Measurements from ENCODE around the gene MYADML2. TPM values are rescaled to one million over a fixed set of nuclear protein-coding genes. Genes with fewer than 3 reads are reported as not detected.

MYADML2 gene, protein sequence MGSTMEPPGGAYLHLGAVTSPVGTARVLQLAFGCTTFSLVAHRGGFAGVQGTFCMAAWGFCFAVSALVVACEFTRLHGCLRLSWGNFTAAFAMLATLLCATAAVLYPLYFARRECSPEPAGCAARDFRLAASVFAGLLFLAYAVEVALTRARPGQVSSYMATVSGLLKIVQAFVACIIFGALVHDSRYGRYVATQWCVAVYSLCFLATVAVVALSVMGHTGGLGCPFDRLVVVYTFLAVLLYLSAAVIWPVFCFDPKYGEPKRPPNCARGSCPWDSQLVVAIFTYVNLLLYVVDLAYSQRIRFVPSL
- not detected for total RNA-seq
- not detected for polyA plus RNA-seq (2013, experiment 1 of 2)
- not detected for polyA plus RNA-seq (2013, experiment 2 of 2)
- long read RNA-seq, experiment 1: 0 reads
- long read RNA-seq, experiment 2: 0 reads
- long read RNA-seq, experiment 3: 0 reads
- long read RNA-seq, experiment 4: 0 reads

DNA sequence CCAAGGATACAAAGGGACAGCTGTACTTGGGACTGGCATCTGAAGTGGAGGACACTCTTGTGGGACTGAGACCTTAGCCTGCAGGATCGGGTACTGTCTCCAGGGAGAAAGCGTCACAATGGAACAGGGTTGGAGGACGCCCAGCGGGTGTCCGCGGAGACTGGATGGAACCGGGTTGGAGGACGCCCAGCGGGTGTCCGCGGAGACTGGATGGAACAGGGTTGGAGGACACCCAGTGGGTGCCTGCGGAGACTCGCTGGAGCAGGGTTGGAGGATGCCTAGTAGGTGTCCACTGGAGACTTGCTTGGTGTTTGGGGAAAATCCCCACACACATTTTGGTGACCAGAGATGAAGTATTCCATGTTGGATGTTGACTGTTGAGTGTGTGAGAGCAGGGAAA is at the start of gene MYADML2:
Gene MYADML2 (minus strand): TSS at position 45 of the 400 bp plus-strand sequence. CDS start 5,492 bp downstream, outside the sequence.
- no peaks in the 10 kb centered on the region for H3K36me3 Mint-ChIP-seq (ENCODE audit: low read depth)
- H3K36me3 ChIP-seq (ENCODE audit: control insufficient read depth, insufficient read depth, low read length): no peaks in the 10 kb centered on the region
- H3K9me3 ChIP-seq (ENCODE audit: control insufficient read depth, low read length): no peaks in the 10 kb centered on the region
- TF ChIP-seq, protein P1, sequence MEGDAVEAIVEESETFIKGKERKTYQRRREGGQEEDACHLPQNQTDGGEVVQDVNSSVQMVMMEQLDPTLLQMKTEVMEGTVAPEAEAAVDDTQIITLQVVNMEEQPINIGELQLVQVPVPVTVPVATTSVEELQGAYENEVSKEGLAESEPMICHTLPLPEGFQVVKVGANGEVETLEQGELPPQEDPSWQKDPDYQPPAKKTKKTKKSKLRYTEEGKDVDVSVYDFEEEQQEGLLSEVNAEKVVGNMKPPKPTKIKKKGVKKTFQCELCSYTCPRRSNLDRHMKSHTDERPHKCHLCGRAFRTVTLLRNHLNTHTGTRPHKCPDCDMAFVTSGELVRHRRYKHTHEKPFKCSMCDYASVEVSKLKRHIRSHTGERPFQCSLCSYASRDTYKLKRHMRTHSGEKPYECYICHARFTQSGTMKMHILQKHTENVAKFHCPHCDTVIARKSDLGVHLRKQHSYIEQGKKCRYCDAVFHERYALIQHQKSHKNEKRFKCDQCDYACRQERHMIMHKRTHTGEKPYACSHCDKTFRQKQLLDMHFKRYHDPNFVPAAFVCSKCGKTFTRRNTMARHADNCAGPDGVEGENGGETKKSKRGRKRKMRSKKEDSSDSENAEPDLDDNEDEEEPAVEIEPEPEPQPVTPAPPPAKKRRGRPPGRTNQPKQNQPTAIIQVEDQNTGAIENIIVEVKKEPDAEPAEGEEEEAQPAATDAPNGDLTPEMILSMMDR (conservative IDR thresholded peaks at IDR 0.05): no peak
- no peaks in the 10 kb centered on the region for H3K27me3 ChIP-seq (ENCODE audit: control insufficient read depth, insufficient read depth, low read length, poor library complexity, severe bottlenecking)
- DNase-seq: no peak
- H3K27me3 Mint-ChIP-seq (ENCODE audit: insufficient read depth): peaks cover 21% of the 10 kb centered on the region
- no peak within 1 kb of the TSS for H3K27ac ChIP-seq (ENCODE audit: low read depth, low read length)
- no peak within 1 kb of the TSS for H3K27ac Mint-ChIP-seq
- no peaks in the 10 kb centered on the region for H3K9me3 Mint-ChIP-seq
- 90 to 95% methylated on average over 8 to 13 of the region's 13 CpGs for WGBS, 2 experiments (ENCODE audit: insufficient coverage in 1 of 2, insufficient read length in 1 of 2)
- no peak within 1 kb of the TSS for H3K9ac ChIP-seq (ENCODE audit: extremely low read depth, low read length, poor library complexity, severe bottlenecking)
- no peak within 1 kb of the TSS for H3K4me3 Mint-ChIP-seq
- H3K4me1 ChIP-seq (ENCODE audit: control insufficient read depth, insufficient read depth, low read length): no peaks in the 10 kb centered on the region
- no peaks in the 10 kb centered on the region for H3K4me1 Mint-ChIP-seq
- H3K4me3 ChIP-seq (ENCODE audit: low read length): no peak within 1 kb of the TSS

DNA sequence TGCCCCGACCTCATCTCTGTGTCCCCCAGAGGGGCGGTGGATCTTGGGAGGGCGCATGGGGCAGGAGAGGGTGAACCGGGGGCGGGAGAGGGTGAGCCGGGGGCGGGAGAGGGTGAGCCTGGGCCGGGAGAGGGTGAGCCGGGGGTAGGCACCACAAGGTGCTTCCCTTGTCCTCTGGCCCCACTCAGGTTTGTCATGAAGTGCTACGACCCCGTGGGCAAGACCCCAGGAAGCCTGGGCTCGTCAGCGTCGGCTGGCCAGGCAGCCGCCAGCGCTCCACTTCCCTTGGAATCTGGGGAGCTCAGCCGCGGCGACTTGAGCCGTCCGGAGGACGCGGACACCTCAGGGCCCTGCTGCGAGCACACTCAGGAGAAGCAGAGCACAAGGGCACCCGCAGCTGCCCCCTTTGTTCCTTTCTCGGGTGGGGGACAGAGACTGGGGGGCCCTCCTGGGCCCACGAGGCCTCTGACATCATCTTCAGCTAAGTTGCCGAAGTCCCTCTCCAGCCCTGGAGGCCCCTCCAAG is 49.3 kb upstream of the MYADML2 start:
- Histone ChIP-seq H3K9me3 (ENCODE audit: control insufficient read depth, low read length) (no peaks in the 10 kb centered on the region), H3K9ac (ENCODE audit: extremely low read depth, low read length, poor library complexity, severe bottlenecking) (no peak overlapping the region), H3K4me1 (ENCODE audit: control insufficient read depth, insufficient read depth, low read length) (no peaks in the 10 kb centered on the region), H3K4me3 (ENCODE audit: low read length) (no peak overlapping the region), H3K27ac (ENCODE audit: low read depth, low read length) (no peak overlapping the region), H3K27me3 (ENCODE audit: control insufficient read depth, insufficient read depth, low read length, poor library complexity, severe bottlenecking) (no peaks in the 10 kb centered on the region), H3K36me3 (ENCODE audit: control insufficient read depth, insufficient read depth, low read length) (no peaks in the 10 kb centered on the region)
- DNase-seq: no peak
- WGBS, 2 experiments (ENCODE audit: insufficient coverage in 1 of 2, insufficient read length in 1 of 2): 96 to 98% methylated on average over 24 to 28 of the region's 28 CpGs
- no peaks in the 10 kb centered on the region for H3K9me3 Mint-ChIP-seq
- no peak overlapping the region for H3K4me3 Mint-ChIP-seq
- peaks cover 12% of the 10 kb centered on the region for H3K36me3 Mint-ChIP-seq (ENCODE audit: low read depth)
- H3K4me1 Mint-ChIP-seq: no peaks in the 10 kb centered on the region
- TF ChIP-seq, protein P1 (conservative IDR thresholded peaks at IDR 0.05): no peak
- H3K27me3 Mint-ChIP-seq (ENCODE audit: insufficient read depth): no peaks in the 10 kb centered on the region
- H3K27ac Mint-ChIP-seq: peak overlapping the region; percentile 64

DNA sequence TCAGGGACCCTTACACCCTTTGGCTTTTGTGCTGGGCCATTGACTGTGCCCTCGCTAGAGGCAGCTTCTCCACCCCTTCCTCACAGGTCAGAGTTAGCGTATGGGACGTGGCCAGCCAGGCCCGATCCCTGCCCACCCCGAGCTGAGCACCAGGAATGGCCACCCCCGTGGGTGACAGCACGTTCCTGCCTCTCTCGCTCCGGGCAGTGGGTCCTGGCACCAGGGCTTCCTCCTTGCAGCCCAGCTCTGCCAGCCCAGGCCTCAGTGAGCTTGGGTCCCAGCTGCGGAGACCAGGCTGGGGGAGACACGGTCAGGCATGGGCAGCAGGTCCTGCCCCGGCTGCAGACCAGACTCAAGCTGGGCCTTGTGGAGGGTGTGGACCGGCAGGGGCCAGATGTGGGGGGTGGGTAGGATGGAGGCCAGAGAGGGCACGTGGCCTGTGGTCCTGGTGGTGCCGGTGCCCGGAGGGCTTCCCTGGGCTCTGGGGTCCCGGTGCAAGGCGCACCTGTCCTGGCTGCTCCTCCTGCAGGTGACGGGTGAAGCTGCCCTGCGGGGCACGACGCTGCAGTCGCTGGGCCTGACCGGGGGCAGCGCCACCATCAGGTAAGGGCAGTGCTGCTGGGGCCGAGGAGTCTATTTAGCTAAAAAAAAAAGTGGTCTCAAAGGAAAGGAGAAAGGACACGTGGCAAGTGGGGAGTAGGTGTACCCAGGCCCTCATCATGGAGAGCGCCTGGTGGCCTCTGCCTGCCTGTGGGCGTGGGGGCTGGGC is 48.6 kb upstream of the MYADML2 start:
- H3K4me1 ChIP-seq (ENCODE audit: control insufficient read depth, insufficient read depth, low read length): no peaks in the 10 kb centered on the region
- no peak overlapping the region for H3K27ac ChIP-seq (ENCODE audit: low read depth, low read length)
- Mint-ChIP-seq H3K9me3 (no peaks in the 10 kb centered on the region), H3K27me3 (ENCODE audit: insufficient read depth) (no peaks in the 10 kb centered on the region), H3K36me3 (ENCODE audit: low read depth) (peaks cover 15% of the 10 kb centered on the region), H3K4me3 (no peak overlapping the region), H3K4me1 (no peaks in the 10 kb centered on the region), H3K27ac (peak overlapping the region; percentile 64)
- no peak overlapping the region for H3K9ac ChIP-seq (ENCODE audit: extremely low read depth, low read length, poor library complexity, severe bottlenecking)
- peak; percentile 87 for DNase-seq
- TF ChIP-seq, protein P1 (conservative IDR thresholded peaks at IDR 0.05): peak; percentile 56
- WGBS, 2 experiments (ENCODE audit: insufficient coverage in 1 of 2, insufficient read length in 1 of 2): 95 to 96% methylated on average over 21 to 29 of the region's 29 CpGs
- no peaks in the 10 kb centered on the region for H3K9me3 ChIP-seq (ENCODE audit: control insufficient read depth, low read length)
- no peak overlapping the region for H3K4me3 ChIP-seq (ENCODE audit: low read length)
- H3K27me3 ChIP-seq (ENCODE audit: control insufficient read depth, insufficient read depth, low read length, poor library complexity, severe bottlenecking): no peaks in the 10 kb centered on the region
- H3K36me3 ChIP-seq (ENCODE audit: control insufficient read depth, insufficient read depth, low read length): no peaks in the 10 kb centered on the region
